GM21786 (cell line): ENCODE data around the gene NCS1.

ENCODE experiments used
- ATAC-seq: cut with Tn5 transposase; IDR thresholded peaks from one replicate; pipeline ENCODE4 v1.9.1; 2021; ENCODE audit not compliant: unreplicated experiment

NCS1 gene

DNA sequence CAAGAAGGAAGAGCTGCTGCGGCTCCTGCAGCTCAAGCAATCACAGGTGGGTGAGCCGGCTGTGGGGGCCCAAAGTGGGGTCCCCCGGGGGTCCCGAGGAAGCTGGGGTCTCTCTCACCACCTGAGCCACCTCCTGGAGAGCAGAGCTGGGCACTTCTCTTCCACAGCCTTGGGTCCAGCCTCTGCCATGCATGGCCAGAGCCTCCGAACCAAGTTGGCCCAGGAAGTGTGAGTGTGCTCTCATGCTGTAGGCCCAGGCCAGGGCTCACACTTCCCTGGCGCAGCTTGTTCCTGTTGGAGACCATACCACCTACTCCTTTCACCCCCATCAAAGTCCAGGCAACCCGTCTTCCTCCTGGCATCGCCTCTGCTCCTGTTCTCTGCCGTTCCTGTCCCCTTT is 113.1 kb downstream of the NCS1 start:
- no peak for ATAC-seq

DNA sequence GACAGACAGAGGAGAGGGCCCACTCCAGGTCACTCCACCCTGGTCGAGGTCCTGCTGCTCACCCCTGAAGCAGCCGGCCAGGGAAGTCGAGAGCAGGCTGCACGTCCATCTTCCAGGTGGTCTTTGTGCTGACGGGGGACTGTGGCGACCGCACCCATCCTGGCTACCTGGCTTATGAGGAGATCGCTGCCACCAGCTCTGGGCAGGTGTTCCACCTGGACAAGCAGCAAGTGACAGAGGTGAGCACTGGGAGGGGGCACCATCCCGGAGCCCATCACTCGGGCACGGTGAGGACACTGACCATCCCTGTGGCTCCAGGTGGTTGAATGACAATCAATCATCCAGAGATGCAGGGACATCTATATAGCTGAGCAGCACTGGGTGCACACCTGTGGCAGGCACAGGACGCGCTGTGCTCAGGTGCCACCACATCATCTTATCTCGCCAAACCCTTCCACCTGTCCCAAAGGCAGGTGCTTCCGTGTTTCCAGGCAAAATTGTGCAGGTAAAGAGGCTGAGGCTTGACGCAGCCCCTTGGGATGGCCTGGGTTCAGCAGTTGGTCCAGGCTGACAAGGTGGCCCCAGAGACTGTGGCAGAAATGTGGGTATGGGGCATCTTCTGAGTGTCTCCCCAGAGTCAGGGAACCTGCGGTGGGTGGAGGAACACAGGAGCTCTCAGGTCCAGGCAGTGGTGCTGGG is 114.0 kb downstream of the NCS1 start:
- ATAC-seq = no peak
